GM21786 (cell line): Measurements from ENCODE around the gene CRELD1.
A peak's percentile ranks its signal among the peaks of the same experiment; 100 is the strongest.
"Not testable (repeated sequence)": the region's sequence is repeated elsewhere in the genome, so short reads cannot be mapped to it uniquely, and the experiment has no call there.

Experiments used
- ATAC-seq: cut with Tn5 transposase; IDR thresholded peaks from one replicate; pipeline ENCODE4 v1.9.1; 2021; ENCODE audit not compliant: unreplicated experiment

CRELD1 gene, protein sequence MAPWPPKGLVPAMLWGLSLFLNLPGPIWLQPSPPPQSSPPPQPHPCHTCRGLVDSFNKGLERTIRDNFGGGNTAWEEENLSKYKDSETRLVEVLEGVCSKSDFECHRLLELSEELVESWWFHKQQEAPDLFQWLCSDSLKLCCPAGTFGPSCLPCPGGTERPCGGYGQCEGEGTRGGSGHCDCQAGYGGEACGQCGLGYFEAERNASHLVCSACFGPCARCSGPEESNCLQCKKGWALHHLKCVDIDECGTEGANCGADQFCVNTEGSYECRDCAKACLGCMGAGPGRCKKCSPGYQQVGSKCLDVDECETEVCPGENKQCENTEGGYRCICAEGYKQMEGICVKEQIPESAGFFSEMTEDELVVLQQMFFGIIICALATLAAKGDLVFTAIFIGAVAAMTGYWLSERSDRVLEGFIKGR

DNA sequence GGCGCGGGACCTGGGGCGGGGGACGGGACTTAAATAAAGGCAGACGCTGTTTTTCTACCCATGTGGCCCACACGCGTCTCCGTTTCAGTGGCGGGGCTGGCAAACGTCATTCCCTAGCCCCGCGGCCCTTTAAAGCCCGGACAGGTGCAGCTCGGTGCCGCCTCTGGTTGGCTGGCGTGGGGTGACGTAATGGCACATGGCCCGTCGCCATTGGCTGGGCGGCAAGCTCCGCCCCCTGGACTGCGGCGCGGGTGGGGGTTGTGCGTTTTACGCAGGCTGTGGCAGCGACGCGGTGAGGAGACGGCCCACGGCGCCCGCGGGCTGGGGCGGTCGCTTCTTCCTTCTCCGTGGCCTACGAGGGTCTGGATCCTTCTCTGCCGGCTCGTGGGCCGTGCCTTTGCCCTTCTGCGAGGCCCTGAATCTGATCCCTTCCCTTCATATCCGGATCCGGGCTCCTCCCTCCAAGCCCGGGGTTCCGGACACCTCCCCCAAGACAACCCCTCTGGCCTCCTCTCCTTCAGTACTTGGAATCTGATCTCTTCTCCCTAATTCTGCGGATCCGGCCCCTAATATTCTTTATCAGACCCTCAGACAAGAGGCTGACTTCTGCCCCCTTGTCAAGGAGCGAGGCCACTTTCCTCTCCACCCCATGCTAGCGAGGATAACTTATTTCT is at the start of gene CRELD1:
Gene CRELD1 (plus strand): TSS at position 274 of the 674 bp plus-strand sequence. CDS start 605 bp downstream, outside the sequence.
- peak; percentile 87 for ATAC-seq

GRCh38 chr3:9884555-9885165 is 49.0 kb upstream of the CRELD1 start:
- no peak for ATAC-seq

DNA sequence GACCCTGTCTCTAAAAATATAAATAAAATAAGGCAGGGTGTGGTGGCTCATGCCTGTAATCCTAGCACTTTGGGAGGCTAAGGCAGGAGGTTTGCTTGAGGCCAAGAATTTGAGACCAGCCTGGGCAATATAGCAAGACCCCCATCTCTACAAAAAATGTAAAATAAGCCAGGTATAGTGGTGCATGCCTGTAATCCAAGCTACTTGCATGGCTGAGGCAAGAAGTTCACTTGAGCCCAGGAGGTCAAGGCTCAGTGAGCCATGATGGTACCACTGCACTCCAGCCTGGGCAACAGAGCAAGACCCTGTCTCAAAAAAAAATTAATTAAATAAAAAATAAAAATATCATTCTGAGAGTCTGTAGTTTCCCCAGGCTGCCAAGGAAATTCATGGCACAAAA is 47.3 kb upstream of the CRELD1 start:
- no peak for ATAC-seq

DNA sequence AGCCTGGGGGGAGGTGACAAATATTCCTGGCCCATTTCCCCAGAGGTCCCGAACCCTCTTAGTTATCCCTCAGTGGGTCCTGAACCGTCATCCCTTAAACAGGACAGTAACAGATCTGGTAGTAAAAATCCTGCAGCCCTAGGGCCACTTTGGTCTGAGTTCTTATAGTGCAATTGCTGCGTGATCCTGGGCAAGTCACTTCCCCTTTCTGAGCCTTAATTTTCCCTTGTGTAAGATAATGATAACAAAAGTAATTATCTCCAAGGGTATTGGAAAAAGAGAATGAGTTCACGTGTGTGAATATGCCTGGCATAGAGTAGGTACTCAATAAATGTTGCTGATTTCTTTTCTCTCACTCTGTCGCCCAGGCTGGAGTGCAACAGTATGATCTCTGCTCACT is 46.2 kb upstream of the CRELD1 start:
- ATAC-seq: no peak

DNA sequence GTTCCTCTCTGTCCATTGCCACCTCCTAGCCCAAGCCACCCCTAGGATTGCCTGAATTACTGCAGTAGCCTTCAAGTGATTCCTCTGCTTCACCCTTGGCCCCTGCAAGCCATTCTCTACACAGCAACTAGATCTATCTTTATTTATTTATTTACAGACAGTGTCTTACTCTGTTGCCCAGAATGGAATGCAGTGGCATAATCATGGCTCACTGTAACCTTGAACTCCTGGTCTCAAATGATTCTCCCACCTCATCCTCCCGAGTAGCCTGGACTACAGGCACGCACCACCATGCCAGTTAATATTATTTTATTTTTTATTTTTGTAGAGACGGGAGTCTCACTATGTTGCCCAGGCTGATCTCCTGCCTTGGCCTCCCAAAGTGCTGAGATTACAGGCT is 45.1 kb upstream of the CRELD1 start:
- no peak for ATAC-seq

DNA sequence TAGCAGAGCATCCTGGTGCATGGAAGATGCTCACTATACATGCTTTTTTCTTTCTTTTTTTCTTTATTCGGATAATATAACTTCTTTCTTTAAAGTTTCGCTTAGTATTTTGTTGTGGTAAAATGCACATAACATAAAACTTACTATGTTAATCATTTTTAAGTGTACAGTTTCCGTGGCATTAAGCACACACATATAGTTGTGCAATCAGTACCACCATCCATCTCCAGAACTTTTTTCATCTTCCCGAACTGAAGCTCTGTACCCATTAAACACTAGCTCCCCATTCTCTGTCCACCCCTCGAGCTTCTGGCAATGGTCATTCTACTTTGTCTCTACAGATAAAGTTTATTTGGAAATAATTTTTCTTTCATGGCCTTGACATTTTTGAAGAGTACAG is 44.2 kb upstream of the CRELD1 start:
- no peak for ATAC-seq

GRCh38 chr3:9890249-9891071 is 43.2 kb upstream of the CRELD1 start, which contains the start of gene JAGN1:
Gene JAGN1, plus strand, starts transcription at chr3:9890610. Its CDS starts 113 bp downstream, at chr3:9890723.
- peak; percentile 73 for ATAC-seq

DNA sequence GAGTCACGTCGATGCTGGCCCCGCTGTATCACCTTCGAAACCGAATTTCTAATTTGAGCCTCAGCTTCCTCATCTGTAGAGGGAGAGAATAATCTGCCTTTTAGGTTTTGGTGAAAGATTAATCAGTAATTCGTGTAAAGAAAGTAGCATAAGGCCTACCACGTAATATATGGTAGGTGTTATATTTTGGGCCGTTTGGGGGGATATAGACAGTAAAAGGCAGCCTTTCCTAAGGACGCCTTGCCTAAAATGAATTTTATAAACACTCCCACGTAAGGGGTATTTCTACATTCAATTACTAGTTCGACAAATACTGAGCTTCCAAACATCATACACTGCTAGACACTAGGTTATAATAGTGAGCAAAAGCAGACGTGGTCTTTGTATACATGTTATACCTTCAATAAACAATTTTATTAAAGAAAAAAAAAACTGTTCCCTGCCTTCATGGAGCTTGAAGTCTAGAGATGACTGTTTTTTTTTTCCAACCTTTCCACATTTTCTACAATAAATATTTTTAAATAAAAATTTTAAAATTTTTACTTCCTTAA is 42.5 kb upstream of the CRELD1 start:
- no peak for ATAC-seq

DNA sequence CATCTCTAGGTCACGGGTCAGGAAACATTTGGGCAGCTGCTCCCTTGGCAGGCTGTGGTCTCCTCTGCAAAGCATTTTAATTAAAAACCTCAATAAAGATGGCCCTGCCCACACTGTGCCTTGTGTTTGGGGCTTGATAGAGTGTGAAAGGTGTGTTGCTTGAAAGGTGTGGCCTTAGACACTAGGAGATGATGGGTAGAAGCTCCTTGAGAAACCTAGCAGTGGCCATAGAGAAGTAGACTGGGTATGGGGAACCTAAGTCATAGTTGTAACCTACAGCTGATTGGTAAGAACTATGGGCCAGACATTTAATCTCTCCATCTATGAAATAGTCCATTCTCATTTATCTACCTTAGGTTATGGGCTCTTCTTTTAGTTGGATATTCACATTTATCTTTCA is 39.9 kb upstream of the CRELD1 start:
- no peak for ATAC-seq

DNA sequence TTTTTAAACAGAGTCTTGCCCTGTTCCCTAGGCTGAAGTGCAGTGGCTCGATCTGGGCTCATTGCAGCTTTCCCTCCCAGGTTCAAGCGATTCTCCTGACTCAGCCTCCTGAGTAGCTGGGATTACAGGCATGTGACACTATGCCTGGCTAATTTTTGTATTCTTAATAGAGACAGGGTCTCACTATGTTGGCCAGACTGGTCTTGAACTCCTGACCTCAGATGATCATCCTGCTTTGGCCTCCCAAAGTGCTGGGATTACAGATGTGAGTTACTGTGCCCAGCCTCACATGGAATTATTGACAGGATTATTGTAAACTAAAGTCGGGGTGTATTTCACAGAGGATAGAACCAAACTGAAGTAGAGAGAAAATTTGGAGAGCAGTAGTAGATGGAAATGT is 37.9 kb upstream of the CRELD1 start:
- not testable (repeated sequence) for ATAC-seq

DNA sequence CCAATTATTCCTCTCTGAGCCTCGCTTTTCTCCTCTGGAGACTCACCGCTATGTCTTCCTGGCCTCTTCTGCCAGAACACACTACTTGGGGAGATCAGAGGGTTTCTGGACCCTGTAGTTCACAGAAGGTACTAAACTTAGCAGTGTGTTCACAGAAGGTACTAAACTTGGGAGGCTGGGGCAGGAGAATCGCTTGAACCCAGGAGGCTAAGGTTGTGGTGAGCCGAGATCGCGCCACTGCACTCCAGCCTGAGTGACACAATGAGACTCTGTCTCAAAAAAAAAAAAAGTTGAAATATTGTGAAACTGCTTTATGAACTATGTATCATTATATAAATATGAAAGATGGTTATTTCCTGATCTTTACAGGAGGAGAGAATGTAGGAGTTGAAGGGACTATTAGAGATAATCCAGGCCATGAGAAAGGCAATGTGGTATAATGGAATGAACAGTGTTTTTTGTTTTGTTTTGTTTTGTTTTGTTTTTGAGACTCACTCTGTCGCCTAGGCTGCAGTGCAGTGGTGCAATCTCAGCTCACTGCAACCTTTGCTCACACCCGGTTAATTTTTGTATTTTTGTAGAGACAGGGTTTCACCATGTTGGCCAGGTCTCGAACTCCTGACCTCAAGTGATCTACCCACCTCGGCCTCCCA is 36.8 kb upstream of the CRELD1 start:
- ATAC-seq: not testable (repeated sequence)

DNA sequence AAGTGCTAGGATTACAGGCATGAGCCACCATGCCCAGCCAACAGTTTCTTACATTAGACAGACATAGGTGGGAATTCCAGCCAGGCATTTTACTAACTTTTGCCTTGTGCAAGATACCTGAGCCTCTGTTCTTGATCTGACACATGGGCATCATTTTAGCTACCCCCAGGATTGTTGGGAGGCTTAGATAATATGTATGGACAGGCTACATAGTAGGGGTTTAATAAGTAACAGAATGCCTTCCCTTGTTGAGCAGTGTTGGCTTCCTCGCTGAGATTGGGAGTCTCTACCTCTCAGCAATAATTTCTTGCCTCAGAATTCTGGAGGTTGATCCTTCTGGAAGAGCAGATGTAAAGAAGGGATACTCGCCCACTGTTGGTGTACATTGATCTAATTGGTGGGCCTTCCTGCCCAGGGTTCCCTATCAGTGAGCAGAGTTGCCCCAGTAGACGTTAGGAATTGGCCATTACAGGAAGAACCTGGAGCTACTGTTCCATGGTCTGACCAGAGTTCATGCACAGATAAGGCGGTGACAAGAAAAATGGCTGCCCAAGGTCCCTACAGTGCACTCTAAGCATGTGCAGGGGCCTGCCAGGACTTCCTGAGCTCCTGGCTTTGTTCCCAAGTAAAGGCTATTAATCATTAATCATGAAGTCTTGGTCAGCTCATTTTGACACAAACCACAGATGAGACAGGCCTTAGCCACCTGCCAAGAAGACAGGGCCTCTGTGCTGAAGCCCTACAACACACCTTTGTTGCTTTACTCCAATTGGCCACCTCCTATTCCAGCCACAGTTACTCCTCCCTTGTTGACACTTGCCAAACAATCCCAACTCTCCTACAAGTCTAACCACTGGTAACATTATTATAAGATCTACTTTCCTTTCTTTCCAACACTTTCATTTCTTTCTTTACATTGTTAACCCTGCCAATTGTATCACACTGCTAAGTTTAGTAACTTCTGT is 35.9 kb upstream of the CRELD1 start:
- ATAC-seq: peak; percentile 68

GRCh38 chr3:9898467-9899241 is 35.0 kb upstream of the CRELD1 start:
- ATAC-seq: no peak

GRCh38 chr3:9899289-9899791 is 34.3 kb upstream of the CRELD1 start:
- ATAC-seq: no peak

DNA sequence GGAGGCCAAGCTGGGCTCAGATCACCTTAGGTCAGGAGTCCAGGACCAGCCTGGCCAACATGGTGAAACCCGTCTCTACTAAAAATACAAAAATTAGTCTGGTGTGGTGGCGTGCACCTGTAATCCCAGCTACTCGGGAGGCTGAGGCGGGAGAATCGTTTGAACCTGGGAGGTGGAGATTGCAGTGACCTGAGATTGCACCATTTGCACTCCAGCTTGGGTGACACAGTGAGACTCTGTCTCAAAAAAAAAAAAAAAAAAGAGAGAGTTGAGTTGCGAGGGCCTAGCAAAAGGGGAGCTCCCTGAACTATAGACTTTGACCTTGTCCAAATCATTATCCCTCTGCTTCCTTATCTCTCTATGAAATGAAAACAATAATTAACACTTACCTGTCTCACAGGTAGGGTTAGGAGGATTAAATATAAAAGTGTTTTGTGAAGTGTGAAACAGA is 32.6 kb upstream of the CRELD1 start:
- ATAC-seq: not testable (repeated sequence)

GRCh38 chr3:9901967-9902366 is 31.7 kb upstream of the CRELD1 start:
- ATAC-seq: no peak

- no peak for ATAC-seq
Observed at GRCh38 chr3:9902372-9903237, 31.0 kb upstream of the CRELD1 start, which contains the start of gene IL17RE. Gene IL17RE, plus strand, starts transcription at chr3:9902848. Its CDS starts 85 bp downstream, at chr3:9902933.
